Measurements from ENCODE around the gene RBP2. TPM values are rescaled to one million over a fixed set of nuclear protein-coding genes. Genes with fewer than 3 reads are reported as not detected.

The RBP2 gene
- total and polyA plus RNA-seq, 9 of the 15 experiments (the other 6 are each of a cell fraction or from before 2014, with no cell fraction given), result not detected

GRCh38 chr3:139519998-139520737 lies 43.9 kb upstream of the RBP2 start (continued):
- TF ChIP-seq EHMT2 (IDR thresholded peaks at IDR 0.05) (0 out of 2 replicates have a peak, but pooled peaks have one; percentile 2), CBX1 (IDR thresholded peaks at IDR 0.05; ENCODE audit: low read depth) (no peak), MAZ (CRISPR knock-in tag; conservative IDR thresholded peaks at IDR 0.05 in 1 of 2, IDR thresholded peaks at IDR 0.05 in 1 of 2) (peak; percentile 61 to 91), REST (IDR thresholded peaks at IDR 0.05; ENCODE audit: borderline replicate concordance) (peak; percentile 58; the same call in 1 of the 2 replicates), REST (CRISPR knock-in tag; IDR thresholded peaks at IDR 0.05; ENCODE audit: low read depth) (no peak), DACH1 (IDR thresholded peaks at IDR 0.05; ENCODE audit: partially characterized antibody) (peak; percentile 35), SIN3B (IDR thresholded peaks at IDR 0.05; ENCODE audit: low read depth) (no peak), FOXA3 (CRISPR knock-in tag; conservative IDR thresholded peaks at IDR 0.05 in 1 of 2, IDR thresholded peaks at IDR 0.05 in 1 of 2) (no peak), CBFA2T3 (IDR thresholded peaks at IDR 0.05) (0 out of 2 replicates have a peak, but pooled peaks have one; percentile 6), CREB1 (IDR thresholded peaks at IDR 0.05) (no peak), CREB1 (CRISPR knock-in tag; IDR thresholded peaks at IDR 0.05) (0 out of 2 replicates have a peak, but pooled peaks have one; percentile 32), SMC3 (conservative IDR thresholded peaks at IDR 0.05; ENCODE audit: insufficient read depth, low read depth, low read length) (peak; percentile 52), NRF1 (conservative IDR thresholded peaks at IDR 0.05 in 1 of 2, IDR thresholded peaks at IDR 0.05 in 1 of 2) (peak; percentile 34 to 44; a peak in 2 of 4 replicates), ZNF143 (CRISPR knock-in tag; IDR thresholded peaks at IDR 0.05) (peak; percentile 65; the same call in 1 of the 2 replicates)

Measured in K562 (cell line).